Measurements from ENCODE around the gene SLC25A30. TPM values are rescaled to one million over a fixed set of nuclear protein-coding genes. Genes with fewer than 3 reads are reported as not detected.
"Not testable (repeated sequence)": the region's sequence is repeated elsewhere in the genome, so short reads cannot be mapped to it uniquely, and the experiment has no call there.

The SLC25A30 gene
- total and polyA plus RNA-seq, 2 donors = 2.9 to 5.9 TPM

DNA sequence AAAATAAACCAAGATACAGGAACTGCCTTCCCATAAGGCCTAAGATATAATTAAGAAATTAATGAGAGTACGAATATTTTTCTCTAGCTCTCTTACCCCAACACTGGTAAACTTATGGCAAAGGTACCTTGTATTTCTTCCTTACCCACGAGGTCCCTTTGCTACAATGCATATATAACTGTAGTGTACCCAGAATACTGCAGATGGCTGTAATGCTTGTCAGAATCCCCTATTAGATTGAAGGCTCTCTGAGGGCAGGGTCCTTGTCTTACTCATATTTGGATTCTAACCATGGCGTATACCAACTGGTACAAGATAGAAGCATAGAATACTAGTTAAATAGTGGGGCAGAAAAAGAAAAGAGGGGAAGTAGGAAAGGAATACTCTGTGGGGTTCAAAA lies 15.1 kb downstream of the SLC25A30 start:
- H3K9me3 ChIP-seq (ENCODE audit: control insufficient read depth in 2 of 2, insufficient read depth in 1 of 2, low read length in 1 of 2) = no peaks in the 10 kb centered on the region
- H3K4me3 ChIP-seq (ENCODE audit: low read length in 2 of 2) = no peak overlapping the region
- peaks cover 0 to 5% of the 10 kb centered on the region in 2 donors for H3K4me1 ChIP-seq (ENCODE audit: control insufficient read depth in 2 of 2, insufficient read depth in 2 of 2, low read length in 2 of 2)
- H3K36me3 ChIP-seq (ENCODE audit: control insufficient read depth in 2 of 2, insufficient read depth in 2 of 2, low read length in 1 of 2) = peaks cover 3 to 6% of the 10 kb centered on the region in 2 donors
- no peaks in the 10 kb centered on the region for H3K27me3 ChIP-seq (ENCODE audit: control insufficient read depth in 2 of 2, insufficient read depth in 1 of 2, low read length in 1 of 2)
- no peak for DNase-seq (ENCODE audit: low read depth in 6 of 9, low spot score in 9 of 9)
- 97% methylated on average over 3 of the region's 3 CpGs for WGBS
- no peak overlapping the region for H3K27ac ChIP-seq (ENCODE audit: low read depth in 1 of 2, low read length in 1 of 2)

DNA sequence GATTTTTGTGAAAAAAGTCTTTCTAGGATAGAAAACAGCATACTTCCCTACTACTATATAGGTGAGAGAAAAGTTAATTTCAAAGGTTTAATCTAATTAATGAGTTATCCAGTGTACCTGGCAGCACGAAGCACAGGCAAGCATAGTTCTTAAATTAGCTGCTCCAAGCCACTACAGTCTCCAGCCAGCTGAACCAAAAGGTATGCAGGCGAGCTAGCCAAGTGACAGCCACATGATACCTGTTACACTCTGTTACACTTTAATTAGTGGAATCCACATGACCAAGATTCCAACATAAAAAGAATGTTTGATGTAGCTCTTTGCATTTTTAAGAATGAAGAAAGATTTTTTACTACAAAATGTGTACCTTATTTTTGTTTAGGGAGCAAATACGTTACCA lies 15.5 kb downstream of the SLC25A30 start:
- no peak for DNase-seq (ENCODE audit: low read depth in 6 of 9, low spot score in 9 of 9)
- no peaks in the 10 kb centered on the region for H3K9me3 ChIP-seq (ENCODE audit: control insufficient read depth in 2 of 2, insufficient read depth in 1 of 2, low read length in 1 of 2)
- no peaks in the 10 kb centered on the region for H3K27me3 ChIP-seq (ENCODE audit: control insufficient read depth in 2 of 2, insufficient read depth in 1 of 2, low read length in 1 of 2)
- WGBS = 93% methylated on average over 3 of the region's 3 CpGs
- H3K4me1 ChIP-seq (ENCODE audit: control insufficient read depth in 2 of 2, insufficient read depth in 2 of 2, low read length in 2 of 2) = peaks cover 0 to 5% of the 10 kb centered on the region in 2 donors
- no peak overlapping the region for H3K4me3 ChIP-seq (ENCODE audit: low read length in 2 of 2)
- no peak overlapping the region for H3K27ac ChIP-seq (ENCODE audit: low read depth in 1 of 2, low read length in 1 of 2)
- H3K36me3 ChIP-seq (ENCODE audit: control insufficient read depth in 2 of 2, insufficient read depth in 2 of 2, low read length in 1 of 2) = peaks cover 3 to 4% of the 10 kb centered on the region in 2 donors

DNA sequence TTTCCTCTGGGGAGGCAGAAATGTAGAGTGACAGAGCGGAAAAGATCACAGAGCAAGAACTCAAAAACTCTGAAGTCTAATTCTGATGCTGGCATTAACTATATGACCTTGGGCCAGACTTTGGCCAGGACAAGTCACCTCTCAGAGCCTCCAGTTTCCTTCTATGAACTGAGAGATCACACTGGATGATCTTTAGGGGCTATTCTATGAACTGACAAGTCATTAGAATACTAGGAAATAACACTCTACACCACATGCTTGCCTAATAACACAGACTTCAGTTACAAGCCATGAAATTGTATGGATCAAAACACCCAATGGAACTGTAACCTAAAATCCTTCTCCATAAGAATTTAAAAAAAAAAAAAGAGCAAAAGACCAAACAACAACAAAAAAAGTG lies 16.9 kb downstream of the SLC25A30 start:
- Histone ChIP-seq H3K4me1 (ENCODE audit: control insufficient read depth in 2 of 2, insufficient read depth in 2 of 2, low read length in 2 of 2) (peaks cover 3 to 10% of the 10 kb centered on the region in 2 donors), H3K27ac (ENCODE audit: low read depth in 1 of 2, low read length in 1 of 2) (no peak overlapping the region), H3K9me3 (ENCODE audit: control insufficient read depth in 2 of 2, insufficient read depth in 1 of 2, low read length in 1 of 2) (peaks cover 0 to 2% of the 10 kb centered on the region in 2 donors), H3K4me3 (ENCODE audit: low read length in 2 of 2) (no peak overlapping the region), H3K36me3 (ENCODE audit: control insufficient read depth in 2 of 2, insufficient read depth in 2 of 2, low read length in 1 of 2) (peaks cover 0 to 3% of the 10 kb centered on the region in 2 donors), H3K27me3 (ENCODE audit: control insufficient read depth in 2 of 2, insufficient read depth in 1 of 2, low read length in 1 of 2) (no peaks in the 10 kb centered on the region)
- no peak for DNase-seq (ENCODE audit: low read depth in 6 of 9, low spot score in 9 of 9)
- 96% methylated on average over 1 of the region's 1 CpG for WGBS

GRCh38 chr13:45398877-45399276 lies 19.3 kb downstream of the SLC25A30 start:
- H3K36me3 ChIP-seq (ENCODE audit: control insufficient read depth in 2 of 2, insufficient read depth in 2 of 2, low read length in 1 of 2) = peaks cover 0 to 3% of the 10 kb centered on the region in 2 donors
- H3K27me3 ChIP-seq (ENCODE audit: control insufficient read depth in 2 of 2, insufficient read depth in 1 of 2, low read length in 1 of 2) = no peaks in the 10 kb centered on the region
- WGBS = 37% methylated on average over 4 of the region's 4 CpGs
- peaks cover 7 to 20% of the 10 kb centered on the region in 2 donors for H3K4me1 ChIP-seq (ENCODE audit: control insufficient read depth in 2 of 2, insufficient read depth in 2 of 2, low read length in 2 of 2)
- DNase-seq (ENCODE audit: low read depth in 6 of 9, low spot score in 9 of 9) = peak in 1 of 9 donors; percentile 36
- peaks cover 0 to 3% of the 10 kb centered on the region in 2 donors for H3K9me3 ChIP-seq (ENCODE audit: control insufficient read depth in 2 of 2, insufficient read depth in 1 of 2, low read length in 1 of 2)
- no peak overlapping the region for H3K27ac ChIP-seq (ENCODE audit: low read depth in 1 of 2, low read length in 1 of 2)
- no peak overlapping the region for H3K4me3 ChIP-seq (ENCODE audit: low read length in 2 of 2)

GRCh38 chr13:45396533-45397095 lies 21.6 kb downstream of the SLC25A30 start:
- Histone ChIP-seq H3K4me1 (ENCODE audit: control insufficient read depth in 2 of 2, insufficient read depth in 2 of 2, low read length in 2 of 2) (peaks cover 7 to 20% of the 10 kb centered on the region in 2 donors), H3K4me3 (ENCODE audit: low read length in 2 of 2) (no peak overlapping the region), H3K27ac (ENCODE audit: low read depth in 1 of 2, low read length in 1 of 2) (no peak overlapping the region), H3K27me3 (ENCODE audit: control insufficient read depth in 2 of 2, insufficient read depth in 1 of 2, low read length in 1 of 2) (no peaks in the 10 kb centered on the region), H3K36me3 (ENCODE audit: control insufficient read depth in 2 of 2, insufficient read depth in 2 of 2, low read length in 1 of 2) (peaks cover 3% of the 10 kb centered on the region in 2 donors), H3K9me3 (ENCODE audit: control insufficient read depth in 2 of 2, insufficient read depth in 1 of 2, low read length in 1 of 2) (peaks cover 0 to 3% of the 10 kb centered on the region in 2 donors)
- WGBS = 35% methylated on average over 9 of the region's 9 CpGs
- peak in 1 of 9 donors; percentile 29 for DNase-seq (ENCODE audit: low read depth in 6 of 9, low spot score in 9 of 9)

DNA sequence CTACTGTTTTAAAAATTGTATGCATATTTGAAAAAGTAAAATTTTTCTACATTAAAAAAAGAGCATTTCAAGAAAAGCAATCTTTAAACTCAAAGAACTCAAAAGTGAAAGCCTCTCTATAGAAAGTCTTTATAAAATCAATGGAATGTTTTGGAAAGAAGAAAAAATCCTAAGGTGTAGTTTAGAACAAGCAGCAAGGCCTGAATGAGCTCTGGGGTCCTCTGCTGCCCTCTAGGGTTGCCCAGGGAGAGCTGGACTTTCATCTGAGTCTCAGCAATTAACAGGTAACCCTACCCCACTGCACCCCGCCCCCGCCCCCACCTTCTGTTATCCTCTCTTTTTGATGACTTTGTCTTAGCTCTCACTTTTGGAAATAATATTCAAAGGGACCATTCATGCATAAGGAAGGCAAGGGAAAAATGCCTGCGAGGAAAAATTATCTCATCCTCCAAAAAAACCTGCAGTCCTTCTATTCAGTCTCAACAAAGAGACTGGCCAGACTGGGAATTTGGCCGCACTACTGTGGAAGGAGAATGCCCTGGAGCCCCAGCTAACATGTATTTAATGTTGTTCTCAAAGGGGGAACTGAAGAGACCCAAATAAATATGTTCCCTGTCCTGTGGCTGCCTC lies 24.1 kb downstream of the SLC25A30 start:
- Histone ChIP-seq H3K27ac (ENCODE audit: low read depth in 1 of 2, low read length in 1 of 2) (no peak overlapping the region), H3K4me3 (ENCODE audit: low read length in 2 of 2) (no peak overlapping the region), H3K9me3 (ENCODE audit: control insufficient read depth in 2 of 2, insufficient read depth in 1 of 2, low read length in 1 of 2) (peaks cover 0 to 3% of the 10 kb centered on the region in 2 donors), H3K36me3 (ENCODE audit: control insufficient read depth in 2 of 2, insufficient read depth in 2 of 2, low read length in 1 of 2) (peaks cover 0 to 3% of the 10 kb centered on the region in 2 donors), H3K27me3 (ENCODE audit: control insufficient read depth in 2 of 2, insufficient read depth in 1 of 2, low read length in 1 of 2) (no peaks in the 10 kb centered on the region), H3K4me1 (ENCODE audit: control insufficient read depth in 2 of 2, insufficient read depth in 2 of 2, low read length in 2 of 2) (peaks cover 7 to 19% of the 10 kb centered on the region in 2 donors)
- peak in 2 of 9 donors; percentile 23 to 50 for DNase-seq (ENCODE audit: low read depth in 6 of 9, low spot score in 9 of 9)
- WGBS = 60% methylated on average over 4 of the region's 4 CpGs

DNA sequence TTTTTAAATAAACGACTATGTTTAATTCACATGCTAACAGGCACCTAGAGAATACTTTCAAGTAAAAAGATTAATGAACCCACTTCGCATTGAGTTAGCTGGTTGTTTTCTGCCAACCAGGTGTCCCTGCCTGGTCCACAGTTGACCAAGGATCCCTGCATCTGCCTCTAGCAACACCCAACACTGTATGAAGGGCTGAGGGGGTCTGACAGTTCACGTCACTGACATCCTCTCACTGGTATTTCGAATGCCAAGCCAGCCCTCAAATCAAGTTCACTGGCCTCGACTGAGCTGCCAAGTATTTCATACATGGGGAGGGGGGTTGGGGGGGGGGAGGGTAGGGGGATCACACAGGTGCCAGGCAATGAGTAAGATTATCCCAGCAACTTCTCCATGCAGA lies 25.4 kb downstream of the SLC25A30 start:
- peaks cover 0 to 3% of the 10 kb centered on the region in 2 donors for H3K36me3 ChIP-seq (ENCODE audit: control insufficient read depth in 2 of 2, insufficient read depth in 2 of 2, low read length in 1 of 2)
- peaks cover 7 to 14% of the 10 kb centered on the region in 2 donors for H3K4me1 ChIP-seq (ENCODE audit: control insufficient read depth in 2 of 2, insufficient read depth in 2 of 2, low read length in 2 of 2)
- 86% methylated on average over 5 of the region's 5 CpGs for WGBS
- no peak for DNase-seq (ENCODE audit: low read depth in 6 of 9, low spot score in 9 of 9)
- peaks cover 0 to 3% of the 10 kb centered on the region in 2 donors for H3K9me3 ChIP-seq (ENCODE audit: control insufficient read depth in 2 of 2, insufficient read depth in 1 of 2, low read length in 1 of 2)
- no peak overlapping the region for H3K4me3 ChIP-seq (ENCODE audit: low read length in 2 of 2)
- H3K27ac ChIP-seq (ENCODE audit: low read depth in 1 of 2, low read length in 1 of 2) = no peak overlapping the region
- no peaks in the 10 kb centered on the region for H3K27me3 ChIP-seq (ENCODE audit: control insufficient read depth in 2 of 2, insufficient read depth in 1 of 2, low read length in 1 of 2)

DNA sequence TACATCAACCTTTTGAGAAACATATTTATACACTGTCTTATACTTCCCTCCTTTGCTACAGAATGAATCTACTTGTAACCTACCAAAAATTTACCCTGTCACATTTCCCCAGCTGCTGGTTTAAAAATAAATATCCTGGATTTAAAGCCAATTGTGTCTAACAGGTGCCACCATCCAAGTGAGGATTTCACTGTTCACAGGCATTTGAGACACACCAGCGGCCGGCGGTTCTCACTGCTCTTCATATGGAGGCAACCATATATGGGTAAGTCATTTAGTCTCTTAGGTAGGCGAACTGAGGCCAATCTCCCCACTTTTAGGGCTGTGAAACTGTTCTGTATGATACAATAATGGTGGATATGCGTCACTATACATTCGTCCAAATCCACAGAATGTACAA lies 26.2 kb downstream of the SLC25A30 start:
- 97% methylated on average over 6 of the region's 6 CpGs for WGBS
- Histone ChIP-seq H3K27ac (ENCODE audit: low read depth in 1 of 2, low read length in 1 of 2) (no peak overlapping the region), H3K4me3 (ENCODE audit: low read length in 2 of 2) (no peak overlapping the region), H3K9me3 (ENCODE audit: control insufficient read depth in 2 of 2, insufficient read depth in 1 of 2, low read length in 1 of 2) (peaks cover 0 to 3% of the 10 kb centered on the region in 2 donors), H3K36me3 (ENCODE audit: control insufficient read depth in 2 of 2, insufficient read depth in 2 of 2, low read length in 1 of 2) (peaks cover 0 to 3% of the 10 kb centered on the region in 2 donors), H3K27me3 (ENCODE audit: control insufficient read depth in 2 of 2, insufficient read depth in 1 of 2, low read length in 1 of 2) (no peaks in the 10 kb centered on the region), H3K4me1 (ENCODE audit: control insufficient read depth in 2 of 2, insufficient read depth in 2 of 2, low read length in 2 of 2) (peaks cover 7 to 14% of the 10 kb centered on the region in 2 donors)
- no peak for DNase-seq (ENCODE audit: low read depth in 6 of 9, low spot score in 9 of 9)

DNA sequence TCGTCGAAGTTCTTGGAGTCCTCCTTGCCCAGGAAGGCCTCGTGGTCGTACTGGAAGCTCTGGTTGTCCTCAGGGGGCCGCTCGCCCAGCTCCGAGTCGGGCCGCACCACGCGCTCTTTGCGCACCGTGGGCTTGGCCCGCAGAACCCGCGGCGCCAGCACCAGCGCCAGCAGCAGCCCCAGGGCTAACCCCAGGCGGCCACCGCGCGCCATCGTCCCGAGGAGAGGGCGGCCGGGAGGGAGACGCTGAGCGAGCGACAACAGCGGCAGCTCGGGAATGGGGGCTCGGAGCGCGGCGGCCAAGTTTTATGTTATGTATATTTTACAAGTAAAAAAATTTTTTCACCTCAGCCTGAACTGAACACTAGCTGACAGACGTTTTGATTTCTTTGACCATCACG lies 27.0 kb downstream of the SLC25A30 start:
- WGBS = 98% methylated on average over 33 of the region's 37 CpGs
- not testable (repeated sequence) for H3K9me3 ChIP-seq (ENCODE audit: control insufficient read depth in 2 of 2, insufficient read depth in 1 of 2, low read length in 1 of 2); H3K4me3 ChIP-seq (ENCODE audit: low read length in 2 of 2); DNase-seq (ENCODE audit: low read depth in 6 of 9, low spot score in 9 of 9); H3K4me1 ChIP-seq (ENCODE audit: control insufficient read depth in 2 of 2, insufficient read depth in 2 of 2, low read length in 2 of 2); H3K27ac ChIP-seq (ENCODE audit: low read depth in 1 of 2, low read length in 1 of 2); H3K36me3 ChIP-seq (ENCODE audit: control insufficient read depth in 2 of 2, insufficient read depth in 2 of 2, low read length in 1 of 2); H3K27me3 ChIP-seq (ENCODE audit: control insufficient read depth in 2 of 2, insufficient read depth in 1 of 2, low read length in 1 of 2)

All from thymus (tissue), 11 donors.